ENCODE results near the gene PEX7. TPM values are rescaled to one million over a fixed set of nuclear protein-coding genes. Genes with fewer than 3 reads are reported as not detected.
"Not testable (repeated sequence)": the region's sequence is repeated elsewhere in the genome, so short reads cannot be mapped to it uniquely, and the experiment has no call there.

Gene PEX7
- total RNA-seq, 2 experiments from 2014 or later, result 2.0 to 3.4 TPM

DNA sequence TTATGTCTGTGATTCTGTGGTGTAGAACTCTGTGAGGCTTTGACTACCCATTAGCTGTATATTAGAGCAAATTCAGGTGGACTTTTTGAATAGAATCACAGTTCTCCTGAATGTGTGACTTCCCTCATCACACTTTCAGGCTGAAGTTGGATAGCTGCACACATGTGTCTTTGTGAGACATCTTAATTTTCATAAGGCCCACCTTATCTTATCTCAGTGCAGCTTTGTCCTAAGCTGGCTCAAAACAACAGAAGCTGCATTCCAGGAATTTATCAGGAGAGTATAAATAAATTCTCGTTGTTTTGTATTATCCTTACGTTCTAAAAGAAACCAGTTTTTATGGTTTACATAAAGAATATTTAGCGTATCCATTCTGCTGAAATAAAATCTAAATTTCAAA, 73.5 kb downstream of the PEX7 start:
- H3K9me3 Mint-ChIP-seq, result no peaks in the 10 kb centered on the region

DNA sequence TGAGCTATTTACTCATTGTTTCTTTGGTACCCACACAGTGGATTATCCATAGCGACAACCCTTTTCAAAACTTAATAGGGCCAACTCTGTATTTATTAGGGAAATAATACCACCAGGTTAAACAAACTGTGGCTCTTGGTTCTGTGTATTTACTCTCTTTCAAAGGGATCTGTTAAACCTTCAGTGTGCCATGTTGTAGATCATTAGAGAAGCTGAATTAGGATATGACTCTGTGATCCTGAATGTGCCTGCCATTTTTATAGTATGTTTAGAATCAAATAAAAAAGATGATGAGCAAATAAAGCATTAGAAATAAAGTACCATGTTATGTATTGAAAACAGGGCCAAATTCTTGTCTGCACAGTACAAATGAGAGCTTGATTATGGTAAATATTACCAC, 74.7 kb downstream of the PEX7 start:
- Histone ChIP-seq H3K4me3 (ENCODE audit: low read length) (no peak overlapping the region), H3K27ac (ENCODE audit: low read depth in 1 of 2, low read length in 2 of 2) (no peak overlapping the region), H3K36me3 (ENCODE audit: insufficient read depth, low read length) (peaks cover 26% of the 10 kb centered on the region), H3K27me3 (ENCODE audit: control insufficient read depth in 1 of 2, insufficient read depth in 2 of 2, low read length in 2 of 2) (no peaks in the 10 kb centered on the region), H3K4me1 (ENCODE audit: insufficient read depth, low read length) (no peaks in the 10 kb centered on the region), H3K9me3 (ENCODE audit: control insufficient read depth in 1 of 2, insufficient read depth in 1 of 2, low read length in 2 of 2) (no peaks in the 10 kb centered on the region)
- DNase-seq, result no peak
- ChIA-PET POLR2A (no interaction called here), CTCF (no interaction called here)
- intact Hi-C loops (cut with DNase I, micrococcal nuclease), result no loop called here
- H3K4me3 Mint-ChIP-seq, result no peak overlapping the region
- TF ChIP-seq, protein P1, sequence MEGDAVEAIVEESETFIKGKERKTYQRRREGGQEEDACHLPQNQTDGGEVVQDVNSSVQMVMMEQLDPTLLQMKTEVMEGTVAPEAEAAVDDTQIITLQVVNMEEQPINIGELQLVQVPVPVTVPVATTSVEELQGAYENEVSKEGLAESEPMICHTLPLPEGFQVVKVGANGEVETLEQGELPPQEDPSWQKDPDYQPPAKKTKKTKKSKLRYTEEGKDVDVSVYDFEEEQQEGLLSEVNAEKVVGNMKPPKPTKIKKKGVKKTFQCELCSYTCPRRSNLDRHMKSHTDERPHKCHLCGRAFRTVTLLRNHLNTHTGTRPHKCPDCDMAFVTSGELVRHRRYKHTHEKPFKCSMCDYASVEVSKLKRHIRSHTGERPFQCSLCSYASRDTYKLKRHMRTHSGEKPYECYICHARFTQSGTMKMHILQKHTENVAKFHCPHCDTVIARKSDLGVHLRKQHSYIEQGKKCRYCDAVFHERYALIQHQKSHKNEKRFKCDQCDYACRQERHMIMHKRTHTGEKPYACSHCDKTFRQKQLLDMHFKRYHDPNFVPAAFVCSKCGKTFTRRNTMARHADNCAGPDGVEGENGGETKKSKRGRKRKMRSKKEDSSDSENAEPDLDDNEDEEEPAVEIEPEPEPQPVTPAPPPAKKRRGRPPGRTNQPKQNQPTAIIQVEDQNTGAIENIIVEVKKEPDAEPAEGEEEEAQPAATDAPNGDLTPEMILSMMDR (IDR thresholded peaks at IDR 0.05), result no peak
- no peak overlapping the region for H3K27ac Mint-ChIP-seq
- ATAC-seq (ENCODE audit: poor library complexity), result no peak
- no peaks in the 10 kb centered on the region for H3K27me3 Mint-ChIP-seq
- H3K4me1 Mint-ChIP-seq (ENCODE audit: low read depth), result no peaks in the 10 kb centered on the region
- H3K9me3 Mint-ChIP-seq, result no peaks in the 10 kb centered on the region
- H3K36me3 Mint-ChIP-seq (ENCODE audit: low read depth), result peaks cover 49% of the 10 kb centered on the region

More for the DNA sequence above, 73.5 kb downstream of the PEX7 start:
- H3K4me1 ChIP-seq (ENCODE audit: insufficient read depth, low read length), result no peaks in the 10 kb centered on the region
- peaks cover 43% of the 10 kb centered on the region for H3K36me3 Mint-ChIP-seq (ENCODE audit: low read depth)
- POLR2A ChIA-PET, result no interaction called here
- H3K27me3 Mint-ChIP-seq, result no peaks in the 10 kb centered on the region
- TF ChIP-seq, protein P1 (IDR thresholded peaks at IDR 0.05), result no peak
- H3K27ac ChIP-seq (ENCODE audit: low read depth in 1 of 2, low read length in 2 of 2), result no peak overlapping the region
- CTCF ChIA-PET, result interaction anchor here (0.8 kb wide), 1 partner anchor 24 kb away, joined by 3 read pairs; no protein-coding TSS in a partner anchor
- H3K27me3 ChIP-seq (ENCODE audit: control insufficient read depth in 1 of 2, insufficient read depth in 2 of 2, low read length in 2 of 2), result no peaks in the 10 kb centered on the region
- no peak overlapping the region for H3K4me3 ChIP-seq (ENCODE audit: low read length)
- no peaks in the 10 kb centered on the region for H3K9me3 ChIP-seq (ENCODE audit: control insufficient read depth in 1 of 2, insufficient read depth in 1 of 2, low read length in 2 of 2)
- peaks cover 18% of the 10 kb centered on the region for H3K36me3 ChIP-seq (ENCODE audit: insufficient read depth, low read length)
- H3K27ac Mint-ChIP-seq, result no peak overlapping the region
- intact Hi-C loops (cut with DNase I, micrococcal nuclease), result no loop called here
- H3K4me1 Mint-ChIP-seq (ENCODE audit: low read depth), result no peaks in the 10 kb centered on the region
- DNase-seq, result no peak
- H3K4me3 Mint-ChIP-seq, result no peak overlapping the region
- no peak for ATAC-seq (ENCODE audit: poor library complexity)

- H3K4me1 Mint-ChIP-seq (ENCODE audit: low read depth), result no peaks in the 10 kb centered on the region
- no peak overlapping the region for H3K4me3 ChIP-seq (ENCODE audit: low read length)
- no peaks in the 10 kb centered on the region for H3K27me3 ChIP-seq (ENCODE audit: control insufficient read depth in 1 of 2, insufficient read depth in 2 of 2, low read length in 2 of 2)
- no peak overlapping the region for H3K27ac Mint-ChIP-seq
- H3K27me3 Mint-ChIP-seq, result no peaks in the 10 kb centered on the region
- no peaks in the 10 kb centered on the region for H3K9me3 ChIP-seq (ENCODE audit: control insufficient read depth in 1 of 2, insufficient read depth in 1 of 2, low read length in 2 of 2)
- POLR2A ChIA-PET, result no interaction called here
- no peak overlapping the region for H3K4me3 Mint-ChIP-seq
- intact Hi-C loops (cut with DNase I, micrococcal nuclease), result no loop called here
- DNase-seq (no peak), ATAC-seq (ENCODE audit: poor library complexity) (no peak)
- no peaks in the 10 kb centered on the region for H3K4me1 ChIP-seq (ENCODE audit: insufficient read depth, low read length)
- H3K36me3 ChIP-seq (ENCODE audit: insufficient read depth, low read length), result peaks cover 29% of the 10 kb centered on the region
- H3K27ac ChIP-seq (ENCODE audit: low read depth in 1 of 2, low read length in 2 of 2), result no peak overlapping the region
- CTCF ChIA-PET, result no interaction called here
- no peaks in the 10 kb centered on the region for H3K9me3 Mint-ChIP-seq
- TF ChIP-seq, protein P1 (IDR thresholded peaks at IDR 0.05), result no peak
- H3K36me3 Mint-ChIP-seq (ENCODE audit: low read depth), result peaks cover 52% of the 10 kb centered on the region
Measured at GRCh38 chr6:136901212-136901784, 78.9 kb downstream of the PEX7 start.

- H3K4me3 Mint-ChIP-seq; ATAC-seq (ENCODE audit: poor library complexity); H3K4me1 Mint-ChIP-seq (ENCODE audit: low read depth); DNase-seq; intact Hi-C loops (cut with DNase I, micrococcal nuclease); H3K27ac Mint-ChIP-seq; CTCF ChIA-PET; POLR2A ChIA-PET; H3K4me1 ChIP-seq (ENCODE audit: insufficient read depth, low read length); H3K27ac ChIP-seq (ENCODE audit: low read depth in 1 of 2, low read length in 2 of 2); H3K27me3 Mint-ChIP-seq; H3K27me3 ChIP-seq (ENCODE audit: control insufficient read depth in 1 of 2, insufficient read depth in 2 of 2, low read length in 2 of 2); H3K4me3 ChIP-seq (ENCODE audit: low read length); H3K9me3 Mint-ChIP-seq; H3K9me3 ChIP-seq (ENCODE audit: control insufficient read depth in 1 of 2, insufficient read depth in 1 of 2, low read length in 2 of 2): not testable (repeated sequence)
- H3K36me3 ChIP-seq (ENCODE audit: insufficient read depth, low read length), result peaks cover 22% of the 10 kb centered on the region
- peaks cover 44% of the 10 kb centered on the region for H3K36me3 Mint-ChIP-seq (ENCODE audit: low read depth)
Measured at GRCh38 chr6:136904477-136904876, 82.1 kb downstream of the PEX7 start.

All from CD4-positive, alpha-beta T cell (primary cell).